Measurements from ENCODE around the gene C19orf53.
A peak's percentile ranks its signal among the peaks of the same experiment; 100 is the strongest.
"Not testable (repeated sequence)": the region's sequence is repeated elsewhere in the genome, so short reads cannot be mapped to it uniquely, and the experiment has no call there.

C19orf53 gene

DNA sequence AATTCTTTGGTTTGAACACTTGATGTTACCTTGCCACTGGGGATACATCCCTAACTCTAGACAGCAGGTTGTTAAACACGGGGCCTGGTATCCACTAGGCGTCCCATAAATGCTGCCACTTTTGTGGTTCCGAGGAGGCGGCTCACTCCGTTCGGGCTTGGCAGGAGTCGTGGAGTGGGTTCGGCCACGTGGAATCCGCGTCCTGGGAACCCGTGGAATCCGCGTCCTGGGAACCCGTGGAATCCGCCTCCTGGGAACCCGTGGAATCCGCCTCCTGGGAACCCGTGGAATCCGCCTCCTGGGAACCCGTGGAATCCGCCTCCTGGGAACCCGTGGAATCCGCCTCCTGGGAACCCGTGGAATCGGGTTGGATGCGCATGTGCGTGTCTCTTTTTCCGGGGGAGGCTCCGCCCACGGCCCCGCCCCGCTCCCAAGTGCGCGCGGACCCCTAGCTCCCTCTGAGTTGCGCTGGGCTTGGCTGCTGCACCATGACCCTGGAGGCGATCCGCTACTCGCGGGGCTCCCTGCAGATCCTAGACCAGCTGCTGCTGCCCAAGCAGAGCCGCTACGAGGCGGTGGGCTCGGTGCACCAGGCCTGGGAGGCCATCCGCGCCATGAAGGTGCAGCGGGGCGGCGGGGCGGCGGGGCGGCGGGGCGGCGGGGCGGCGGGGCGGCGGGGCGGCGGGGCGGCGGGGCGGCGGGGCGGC, 10.0 kb upstream of the C19orf53 start, which contains the start of gene MRI1:
MRI1 (plus strand) TSS at position 422 of the 707 bp plus-strand sequence; CDS start at position 489, 67 bp downstream.
- DNase-seq (ENCODE audit: low spot score): peak; percentile 84

DNA sequence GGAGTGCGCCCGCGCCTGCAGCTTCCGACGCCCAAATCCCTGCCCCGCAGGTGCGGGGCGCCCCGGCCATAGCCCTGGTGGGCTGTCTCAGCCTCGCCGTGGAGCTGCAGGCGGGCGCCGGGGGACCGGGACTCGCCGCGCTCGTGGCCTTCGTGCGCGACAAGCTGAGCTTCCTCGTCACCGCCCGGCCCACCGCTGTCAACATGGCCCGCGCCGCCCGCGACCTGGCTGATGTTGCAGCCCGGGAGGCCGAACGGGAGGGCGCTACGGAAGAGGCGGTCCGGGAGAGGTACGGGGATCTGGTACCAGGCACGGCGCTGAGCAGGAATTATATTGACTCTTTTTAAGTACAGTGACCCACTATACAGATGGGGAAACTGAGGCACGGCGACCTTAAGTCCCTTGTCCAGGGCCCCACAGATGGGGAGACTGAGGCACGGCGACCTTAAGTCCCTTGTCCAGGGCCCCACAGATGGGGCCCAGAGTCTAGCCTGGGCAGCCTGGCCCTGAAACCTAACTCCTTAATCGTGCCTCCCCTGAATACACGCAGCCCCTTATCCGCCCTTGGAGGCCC, 9.3 kb upstream of the C19orf53 start:
- DNase-seq (ENCODE audit: low spot score): no peak

DNA sequence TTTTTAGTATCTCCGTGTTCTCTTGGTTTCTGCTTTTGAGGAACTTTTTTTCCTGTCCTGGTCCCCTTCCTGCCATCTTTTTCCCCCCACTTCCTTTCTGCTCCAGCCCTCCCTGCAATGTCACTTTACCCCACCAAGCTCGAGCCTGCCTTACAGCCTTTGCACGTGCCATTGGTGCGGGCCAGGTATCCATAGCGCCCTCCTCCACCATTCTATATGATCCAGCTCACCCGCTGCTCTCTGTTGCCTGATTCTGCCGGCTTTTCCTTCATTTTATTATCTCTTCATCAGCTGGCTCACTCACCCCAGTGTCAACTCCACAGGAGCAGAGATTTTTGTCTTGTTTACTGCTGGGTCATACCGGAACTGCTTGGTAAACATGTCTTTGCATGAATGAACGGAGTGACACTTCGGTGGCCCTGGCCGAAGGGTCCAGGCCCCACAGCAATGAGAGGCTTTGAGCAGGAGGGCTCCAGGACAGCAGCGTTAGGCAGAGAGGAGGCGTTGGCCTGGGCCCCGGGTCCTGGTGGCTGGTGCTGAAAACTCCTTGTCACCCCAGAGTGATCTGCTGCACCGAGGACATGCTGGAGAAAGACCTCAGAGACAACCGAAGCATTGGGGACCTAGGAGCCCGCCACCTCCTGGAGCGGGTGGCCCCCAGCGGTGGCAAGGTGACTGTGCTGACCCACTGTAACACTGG, 8.7 kb upstream of the C19orf53 start:
- DNase-seq (ENCODE audit: low spot score): no peak

DNA sequence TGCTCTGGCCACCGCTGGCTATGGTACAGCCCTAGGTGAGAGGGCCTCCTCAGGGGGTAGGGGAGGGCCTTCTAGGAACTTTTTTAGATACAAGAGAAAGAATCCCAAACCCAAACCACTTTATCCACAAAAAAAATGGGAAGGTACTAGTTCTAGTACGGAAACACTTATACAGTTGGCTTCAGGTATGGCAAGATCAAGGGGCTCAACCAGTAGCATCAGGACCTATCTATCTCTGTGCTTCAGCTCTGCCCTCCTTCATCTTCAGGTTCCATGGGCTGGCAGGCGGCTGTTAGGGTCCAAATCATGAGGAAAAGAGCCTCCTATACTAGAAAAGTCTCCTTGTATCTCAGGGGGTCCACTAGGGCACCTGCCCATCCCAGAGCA, 8.2 kb upstream of the C19orf53 start:
- no peak for DNase-seq (ENCODE audit: low spot score)

DNA sequence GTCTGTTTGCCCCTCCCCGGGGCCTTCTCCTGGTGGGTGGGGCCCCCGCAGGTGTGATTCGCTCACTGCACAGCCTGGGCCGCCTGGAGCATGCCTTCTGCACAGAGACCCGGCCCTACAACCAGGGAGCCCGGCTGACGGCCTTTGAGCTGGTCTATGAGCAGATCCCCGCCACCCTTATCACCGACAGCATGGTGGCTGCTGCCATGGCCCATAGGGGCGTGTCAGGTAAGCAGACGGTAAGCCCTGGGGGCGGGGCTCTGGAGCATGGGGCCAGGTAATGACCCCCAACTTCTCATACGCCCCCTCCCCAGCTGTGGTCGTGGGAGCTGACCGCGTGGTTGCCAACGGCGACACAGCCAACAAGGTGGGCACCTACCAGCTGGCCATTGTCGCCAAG, 5.7 kb upstream of the C19orf53 start:
- DNase-seq (ENCODE audit: low spot score): no peak

DNA sequence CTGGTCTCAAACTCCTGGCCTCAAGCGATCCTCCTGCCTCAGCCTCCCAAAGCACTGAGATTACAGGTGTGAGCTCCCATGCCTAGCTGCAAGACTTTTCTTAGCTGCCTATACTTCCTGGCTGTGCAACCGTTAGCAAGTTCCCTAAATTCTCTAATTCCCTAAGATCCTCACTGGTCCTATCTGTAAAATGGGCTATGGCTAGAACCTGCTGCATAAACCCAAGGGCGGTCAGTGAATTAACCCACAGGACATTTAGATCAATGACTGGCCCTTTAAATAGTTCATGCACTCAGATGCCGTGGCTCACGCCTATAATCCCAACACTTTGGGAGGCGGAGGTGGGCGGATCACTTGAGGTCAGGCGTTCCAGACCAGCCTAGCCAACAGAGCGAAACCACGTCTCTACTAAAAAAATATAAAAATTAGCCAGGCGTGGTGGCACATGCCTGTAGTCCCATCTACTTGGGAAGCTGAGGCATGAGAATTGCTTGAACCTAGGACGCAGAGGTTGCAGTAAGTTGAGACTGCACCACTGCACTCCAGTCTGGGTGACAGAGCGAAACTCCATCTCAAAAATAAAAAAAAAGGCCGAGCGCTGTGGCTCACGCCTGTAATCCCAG, 4.1 kb upstream of the C19orf53 start:
- no peak for DNase-seq (ENCODE audit: low spot score)

DNA sequence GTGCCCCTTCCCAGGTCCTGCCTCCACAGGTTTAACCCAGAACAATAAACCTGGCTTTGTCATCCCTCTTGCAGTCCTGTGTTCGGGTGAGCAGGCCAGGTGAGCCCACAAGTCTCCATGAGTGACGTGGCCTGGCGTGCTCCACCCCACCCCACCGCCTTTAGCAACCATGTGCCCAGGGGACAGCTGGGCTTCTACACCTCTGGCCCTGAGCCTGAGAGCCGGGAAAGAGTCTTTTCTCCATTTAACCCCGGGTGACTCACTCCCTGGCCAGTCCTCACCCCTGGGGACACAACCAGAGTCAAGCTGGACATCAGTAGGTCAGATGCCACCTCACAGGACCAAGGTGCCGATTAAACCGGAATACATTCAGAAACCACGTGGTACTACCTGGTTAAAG, 4.1 kb downstream of the C19orf53 start:
- DNase-seq (ENCODE audit: low spot score): no peak

DNA sequence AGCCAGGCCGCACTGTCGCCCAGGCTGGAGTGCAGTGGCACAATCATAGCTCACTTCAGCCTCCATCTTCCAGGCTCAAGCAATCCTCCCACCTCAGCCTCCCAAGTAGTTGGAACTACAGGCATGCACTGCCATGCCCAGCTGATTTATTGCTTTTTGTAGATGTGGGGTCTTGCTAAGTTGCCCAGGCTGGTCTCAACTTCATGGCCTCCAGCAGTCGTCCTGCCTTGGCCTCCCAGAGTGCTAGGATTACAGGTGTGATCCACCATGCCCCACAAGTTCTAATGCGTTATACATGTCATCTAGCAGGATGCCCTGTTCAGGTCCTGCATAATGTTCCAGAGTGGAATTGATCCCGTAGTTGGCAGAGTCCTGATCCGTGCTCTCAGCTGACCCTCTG, 4.6 kb downstream of the C19orf53 start:
- DNase-seq (ENCODE audit: low spot score): no peak

DNA sequence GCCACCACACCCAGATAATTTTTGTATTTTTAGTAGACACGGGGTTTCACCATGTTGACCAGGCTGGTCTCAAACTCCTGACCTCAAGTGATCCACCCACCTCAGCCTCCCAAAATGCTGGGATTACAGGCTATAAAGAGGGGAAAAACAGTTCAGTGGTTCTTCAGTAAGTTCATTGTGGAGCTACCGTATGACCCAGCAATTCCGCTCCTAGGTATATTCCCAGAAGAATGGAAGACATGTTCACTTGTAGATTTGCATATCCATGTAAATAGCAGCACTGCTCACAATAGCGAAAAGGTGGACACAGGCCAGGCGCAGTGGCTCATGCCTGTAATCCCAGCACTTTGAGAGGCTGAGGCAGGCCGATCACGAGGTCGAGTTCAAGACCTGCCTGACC, 5.5 kb downstream of the C19orf53 start:
- DNase-seq (ENCODE audit: low spot score): not testable (repeated sequence)

DNA sequence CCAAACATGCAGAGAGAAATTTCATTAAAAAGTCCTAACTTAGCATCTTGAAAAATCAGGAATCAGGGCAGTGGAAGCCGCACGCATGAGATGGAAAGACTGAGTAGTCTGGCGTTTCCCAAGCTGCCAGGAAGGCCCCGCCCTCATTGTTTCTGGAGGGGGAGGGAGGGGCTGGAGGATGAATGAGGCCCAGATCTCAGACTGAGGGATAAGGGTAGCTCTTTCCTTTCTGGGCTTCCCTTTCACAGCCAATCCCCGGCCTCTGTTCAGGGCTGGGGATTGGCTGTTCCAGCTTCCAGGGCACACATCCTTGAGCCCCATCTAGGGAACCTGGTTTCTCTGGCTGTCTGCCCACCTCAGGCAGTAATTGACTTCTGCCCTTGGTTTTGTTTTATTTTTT, 7.3 kb downstream of the C19orf53 start:
- no peak for DNase-seq (ENCODE audit: low spot score)

DNA sequence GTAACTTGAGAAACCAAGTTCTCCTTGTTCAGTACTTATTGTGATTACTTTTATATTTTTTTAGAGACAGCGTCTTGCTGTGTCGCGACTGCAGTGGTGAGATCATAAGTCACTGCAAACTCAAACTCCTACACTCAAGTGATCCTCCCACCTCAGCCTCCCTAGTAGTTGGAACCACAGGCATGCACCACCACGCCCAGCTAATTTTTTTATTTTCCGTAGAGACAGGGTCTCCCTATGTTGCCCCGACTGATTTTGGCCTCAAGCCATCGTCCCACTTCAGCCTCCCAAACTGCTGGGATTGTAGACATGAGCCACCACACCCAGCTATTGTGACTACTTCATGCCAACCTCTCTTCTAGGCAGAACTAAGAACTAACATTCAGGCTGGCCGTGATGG, 8.3 kb downstream of the C19orf53 start:
- no peak for DNase-seq (ENCODE audit: low spot score)

DNA sequence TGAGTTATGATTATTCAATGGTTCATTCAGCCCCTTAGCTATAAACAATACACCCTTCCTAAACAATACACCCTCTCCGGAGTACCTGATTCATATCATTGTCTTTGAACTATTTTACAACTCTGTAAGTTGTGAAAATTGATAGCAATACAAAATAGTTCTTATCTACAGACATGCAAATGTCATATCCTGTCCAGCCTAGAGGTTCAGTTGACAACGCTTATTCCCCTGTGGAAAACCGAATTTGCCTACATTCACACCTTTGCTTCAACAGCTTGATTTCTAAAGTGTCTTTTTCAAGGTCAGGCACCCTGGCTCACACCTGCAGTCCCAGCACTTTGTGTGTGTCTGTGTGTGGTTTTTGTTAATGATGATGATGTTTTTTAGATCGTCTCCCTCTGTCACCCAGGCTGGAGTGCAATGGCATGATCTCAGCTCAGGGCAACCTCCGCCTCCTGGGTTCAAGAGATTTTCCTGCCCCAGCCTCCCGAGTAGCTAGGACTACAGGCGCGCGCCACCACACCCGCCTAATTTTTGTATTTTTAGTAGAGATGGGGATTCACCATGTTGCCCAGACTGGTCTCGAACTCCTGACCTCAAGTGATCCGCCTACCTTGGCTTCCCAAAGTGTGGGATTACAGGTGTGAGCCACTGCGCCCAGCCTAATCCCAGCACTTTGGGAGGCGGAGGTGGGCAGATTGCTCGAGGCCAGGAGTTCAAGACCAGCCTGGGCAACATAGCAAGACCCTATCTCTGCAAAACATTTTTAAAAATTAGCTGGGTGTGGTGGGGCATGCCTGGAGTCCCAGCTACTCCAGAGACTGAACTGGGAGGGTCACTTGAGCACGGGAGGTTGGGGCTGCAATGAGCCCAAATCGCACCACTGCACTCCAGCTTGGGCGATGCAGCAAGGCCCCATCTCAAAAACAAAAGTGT, 9.6 kb downstream of the C19orf53 start:
- no peak for DNase-seq (ENCODE audit: low spot score)

DNA sequence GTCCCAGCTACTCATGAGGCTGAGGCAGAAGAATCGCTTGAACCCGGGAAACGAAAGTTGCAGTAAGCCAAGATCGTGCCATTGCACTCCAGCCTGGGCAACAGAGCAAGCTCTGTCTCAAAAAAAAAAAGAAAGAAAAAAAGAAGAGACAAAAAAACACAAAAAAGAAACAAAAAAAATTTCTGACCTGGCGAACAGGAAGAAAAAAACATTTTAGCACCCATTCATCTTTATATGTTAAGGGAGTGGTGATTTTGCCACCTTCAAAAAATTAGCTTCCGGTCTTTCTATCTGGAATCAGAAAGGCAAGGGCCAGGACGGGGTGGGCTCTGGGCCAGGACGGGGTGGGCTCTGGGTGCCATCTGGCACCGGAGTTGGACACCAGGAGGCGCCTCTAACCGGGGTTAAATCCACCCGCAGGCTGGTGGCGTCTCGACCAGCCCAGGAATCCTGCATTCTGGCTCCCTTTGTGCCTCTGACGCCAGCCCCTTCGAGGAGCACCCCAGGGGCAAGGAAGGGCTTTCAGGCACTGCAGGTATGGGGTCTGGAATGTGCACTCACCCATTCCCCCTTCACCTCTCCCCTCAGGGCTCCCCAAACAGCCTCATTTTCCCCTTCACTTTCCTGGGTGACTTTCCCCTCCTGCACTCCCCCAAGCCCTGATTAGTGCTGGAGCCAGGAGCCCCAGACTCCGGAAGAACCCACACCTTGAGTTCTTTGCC, 10.6 kb downstream of the C19orf53 start:
- peak; percentile 54 for DNase-seq (ENCODE audit: low spot score)

DNA sequence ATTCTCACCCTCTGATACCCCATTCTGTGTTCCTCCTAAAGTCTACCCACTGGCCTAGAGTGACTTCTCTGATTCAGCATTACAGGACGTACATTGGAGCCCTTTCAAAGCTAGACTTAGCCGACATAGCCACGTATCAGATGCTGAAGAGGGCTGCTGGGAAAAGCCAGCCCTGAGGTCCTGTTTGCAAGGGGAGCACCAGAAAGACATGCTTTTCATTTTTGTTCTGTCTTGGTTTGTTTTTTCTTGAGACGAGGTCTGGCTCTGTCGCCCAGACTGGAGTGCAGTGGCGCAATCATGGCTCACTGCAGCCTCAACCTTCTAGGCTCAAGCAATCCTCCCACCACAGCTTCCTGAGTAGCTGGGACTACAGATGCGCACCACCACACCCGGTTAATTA, 14.7 kb downstream of the C19orf53 start:
- no peak for DNase-seq (ENCODE audit: low spot score)

DNA sequence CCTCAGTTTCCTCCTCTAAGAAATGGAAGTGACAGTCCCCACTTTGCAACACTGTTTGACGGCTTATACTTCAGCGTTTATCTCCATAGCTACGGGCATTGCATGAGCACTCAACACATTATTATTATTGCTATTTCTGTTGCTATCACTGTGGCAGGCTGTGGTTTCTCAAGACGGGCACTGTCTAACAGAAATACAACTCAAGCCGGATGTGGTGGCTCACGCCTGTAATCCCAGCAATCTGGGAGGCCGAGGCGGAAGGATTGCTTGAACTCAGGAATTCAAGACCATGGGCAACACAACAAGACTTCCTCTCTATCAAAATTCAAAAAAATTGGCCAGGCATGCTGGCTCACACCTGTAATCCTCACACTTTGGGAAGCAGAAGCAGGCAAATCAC, 16.1 kb downstream of the C19orf53 start:
- DNase-seq (ENCODE audit: low spot score): no peak

DNA sequence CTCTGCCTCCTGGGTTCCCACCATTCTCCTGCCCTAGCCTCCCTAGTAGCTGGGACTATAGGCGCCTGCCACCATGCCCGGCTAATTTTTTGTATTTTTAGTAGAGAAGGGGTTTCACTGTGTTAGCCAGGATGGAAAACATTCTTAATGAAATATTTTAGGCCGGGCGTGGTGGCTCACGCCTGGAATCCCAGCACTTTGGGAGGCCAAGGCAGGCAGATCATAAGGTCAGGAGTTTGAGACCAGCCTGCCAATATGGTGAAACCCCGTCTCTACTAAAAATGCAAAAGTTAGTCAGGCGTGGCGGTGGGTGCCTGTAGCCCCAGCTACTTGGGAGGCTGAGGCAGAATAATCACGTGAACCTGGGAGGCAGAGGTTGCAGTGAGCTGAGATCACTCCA, 19.1 kb downstream of the C19orf53 start:
- not testable (repeated sequence) for DNase-seq (ENCODE audit: low spot score)

DNA sequence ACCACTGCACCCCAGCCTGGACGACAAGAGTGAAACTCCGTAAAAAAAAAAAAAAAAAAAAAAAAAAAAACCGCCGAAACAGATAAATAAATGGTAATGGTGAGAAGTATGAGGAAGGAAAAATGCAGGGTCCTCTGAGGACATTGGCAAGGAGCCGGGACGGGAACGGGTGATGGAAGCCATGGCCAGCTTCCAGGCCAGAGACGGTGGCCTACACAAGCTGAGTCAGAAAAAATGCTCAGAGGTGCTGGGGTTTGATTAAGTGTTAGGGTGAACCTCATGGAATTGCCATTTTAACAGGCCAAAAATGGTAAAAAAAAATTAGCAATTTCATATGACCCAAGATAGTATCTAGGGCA, 20.1 kb downstream of the C19orf53 start:
- DNase-seq (ENCODE audit: low spot score): peak; percentile 39

DNA sequence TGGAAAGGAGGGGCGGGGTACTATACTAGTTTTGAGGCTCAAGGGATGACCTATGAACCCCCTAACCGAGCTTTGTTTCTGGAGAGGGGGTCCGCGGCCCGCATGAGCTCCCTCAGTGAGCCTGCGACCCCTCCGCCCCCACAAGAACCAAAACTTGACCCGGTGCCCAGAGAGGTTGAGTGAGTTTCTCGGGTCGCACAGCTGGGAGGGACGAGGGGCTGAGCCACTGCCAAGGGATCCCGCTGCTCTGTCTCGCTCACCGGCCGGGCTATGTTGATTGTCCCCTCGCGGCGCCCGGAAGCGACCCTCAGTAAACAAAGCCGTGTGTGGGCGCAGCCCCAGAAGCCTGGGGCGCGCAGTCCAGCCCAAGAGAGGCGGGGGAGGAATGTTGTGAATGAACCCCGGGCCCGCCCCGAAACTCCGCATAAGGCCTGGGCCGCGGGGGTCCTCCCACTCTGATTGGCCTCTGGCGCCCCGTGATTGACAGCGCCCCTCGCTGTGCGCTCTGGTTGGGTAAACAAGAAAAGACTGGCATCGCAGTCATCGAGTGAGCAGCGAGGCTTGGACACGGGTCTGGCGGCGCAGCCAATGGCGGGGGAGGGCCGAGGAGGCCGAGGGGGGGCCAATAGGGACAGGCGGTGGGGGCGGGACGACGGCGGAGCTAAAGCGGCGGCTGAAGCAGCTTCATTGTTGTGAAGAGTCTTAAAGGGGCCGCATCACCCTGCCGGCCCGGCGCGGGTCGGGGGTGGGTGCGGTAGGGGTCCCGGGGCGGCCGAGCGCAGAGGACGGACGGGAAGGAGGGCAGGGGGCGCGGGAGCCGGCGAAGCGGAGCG, 20.7 kb downstream of the C19orf53 start, which contains the start of gene ZSWIM4:
ZSWIM4 (plus strand) TSS at position 687 of the 833 bp plus-strand sequence. CDS start 206 bp downstream, outside the sequence.
- peak; percentile 99 for DNase-seq (ENCODE audit: low spot score)

DNA sequence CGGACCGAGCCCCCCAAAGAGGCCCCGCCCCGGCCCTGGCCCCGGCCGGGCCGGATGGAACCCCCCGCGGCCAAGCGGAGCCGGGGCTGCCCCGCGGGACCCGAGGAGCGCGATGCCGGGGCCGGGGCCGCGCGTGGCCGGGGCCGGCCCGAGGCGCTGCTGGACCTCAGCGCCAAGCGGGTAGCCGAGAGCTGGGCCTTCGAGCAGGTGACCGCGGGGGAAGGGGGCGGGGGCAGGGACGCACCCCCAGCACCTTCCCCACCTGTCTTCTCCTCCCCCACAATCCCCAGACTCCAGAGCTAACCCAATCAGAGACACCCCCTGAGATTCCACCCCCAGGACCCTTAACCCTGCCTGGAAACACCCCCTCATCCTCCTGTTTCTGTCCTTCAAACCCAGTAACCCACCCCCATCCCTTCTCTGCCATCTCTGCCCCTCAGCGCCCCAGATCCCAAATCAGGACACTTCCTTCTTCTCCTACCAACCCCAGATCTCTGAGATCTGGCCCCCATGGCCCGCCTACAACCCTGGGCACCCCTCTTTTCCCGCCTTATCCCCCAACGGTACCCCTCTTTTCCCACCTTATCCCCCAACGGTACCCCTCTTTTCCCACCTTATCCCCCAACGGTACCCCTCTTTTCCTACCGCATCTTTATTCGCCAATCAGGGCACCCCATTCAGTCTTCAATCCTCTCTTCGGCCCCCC, 21.5 kb downstream of the C19orf53 start:
- no peak for DNase-seq (ENCODE audit: low spot score)
